NCI-H2171 treated with DMSO at 0.1 percent for 48 hours (cell line): Measurements from ENCODE around the gene TTLL10.

Experiments used
- DNase-seq: peaks from one replicate; lab custom pipeline; 2025; lab: John Stamatoyannopoulos, UW

Gene TTLL10, protein sequence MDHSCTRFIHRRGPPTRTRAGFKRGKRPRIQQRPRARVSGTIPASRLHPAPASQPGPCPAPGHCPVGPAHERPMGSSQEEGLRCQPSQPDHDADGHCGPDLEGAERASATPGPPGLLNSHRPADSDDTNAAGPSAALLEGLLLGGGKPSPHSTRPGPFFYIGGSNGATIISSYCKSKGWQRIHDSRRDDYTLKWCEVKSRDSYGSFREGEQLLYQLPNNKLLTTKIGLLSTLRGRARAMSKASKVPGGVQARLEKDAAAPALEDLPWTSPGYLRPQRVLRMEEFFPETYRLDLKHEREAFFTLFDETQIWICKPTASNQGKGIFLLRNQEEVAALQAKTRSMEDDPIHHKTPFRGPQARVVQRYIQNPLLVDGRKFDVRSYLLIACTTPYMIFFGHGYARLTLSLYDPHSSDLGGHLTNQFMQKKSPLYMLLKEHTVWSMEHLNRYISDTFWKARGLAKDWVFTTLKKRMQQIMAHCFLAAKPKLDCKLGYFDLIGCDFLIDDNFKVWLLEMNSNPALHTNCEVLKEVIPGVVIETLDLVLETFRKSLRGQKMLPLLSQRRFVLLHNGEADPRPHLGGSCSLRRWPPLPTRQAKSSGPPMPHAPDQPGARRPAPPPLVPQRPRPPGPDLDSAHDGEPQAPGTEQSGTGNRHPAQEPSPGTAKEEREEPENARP

DNA sequence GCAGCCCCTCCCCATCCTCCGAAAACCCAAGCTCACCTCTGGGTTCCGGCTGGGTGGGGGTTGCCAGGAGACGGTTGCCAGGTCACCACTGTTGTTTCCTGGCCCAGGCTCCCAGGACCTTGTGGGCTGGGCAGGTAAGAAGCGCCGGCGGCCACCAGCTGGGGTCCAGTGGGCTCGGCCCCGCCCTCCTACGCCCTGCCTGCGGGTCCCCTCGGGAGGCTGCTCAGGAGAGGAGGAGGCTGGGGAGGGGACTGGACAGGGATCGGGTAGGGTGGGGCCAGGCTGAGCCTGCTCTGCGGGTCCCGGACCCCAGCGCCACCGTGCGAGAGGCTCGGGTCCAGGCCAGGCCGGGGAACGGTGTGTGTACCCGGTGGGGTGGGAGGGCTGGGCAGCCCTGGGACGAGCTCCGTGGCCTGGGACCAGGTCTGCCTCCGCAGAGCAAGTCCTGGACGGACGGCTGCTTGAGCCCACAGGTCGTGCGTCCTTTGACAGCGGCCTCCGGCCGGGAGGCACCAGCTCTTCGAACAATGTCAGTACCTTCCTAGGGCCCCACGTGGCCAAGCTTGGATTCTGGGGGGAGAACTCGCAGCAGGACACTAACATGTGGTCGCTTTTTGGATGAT is at the start of gene TTLL10:
TTLL10 (plus strand) TSS at position 88 of the 623 bp plus-strand sequence. CDS start 5,336 bp downstream, outside the sequence.
- DNase-seq: no peak

DNA sequence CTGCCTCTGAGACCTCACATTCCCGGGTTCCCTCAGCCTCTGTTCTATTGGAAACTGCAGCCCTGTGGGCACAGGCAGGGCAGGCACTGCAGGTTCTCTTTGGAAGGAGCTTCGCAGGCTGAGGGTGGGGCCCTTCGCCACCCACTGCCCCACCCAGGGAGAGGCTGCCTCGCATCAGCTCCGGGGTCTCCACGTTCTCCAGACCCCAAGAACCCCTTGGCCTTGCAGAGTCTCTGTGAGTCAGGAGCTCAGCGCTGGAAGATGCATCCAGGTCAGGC is 49.2 kb upstream of the TTLL10 start:
- no peak for DNase-seq

DNA sequence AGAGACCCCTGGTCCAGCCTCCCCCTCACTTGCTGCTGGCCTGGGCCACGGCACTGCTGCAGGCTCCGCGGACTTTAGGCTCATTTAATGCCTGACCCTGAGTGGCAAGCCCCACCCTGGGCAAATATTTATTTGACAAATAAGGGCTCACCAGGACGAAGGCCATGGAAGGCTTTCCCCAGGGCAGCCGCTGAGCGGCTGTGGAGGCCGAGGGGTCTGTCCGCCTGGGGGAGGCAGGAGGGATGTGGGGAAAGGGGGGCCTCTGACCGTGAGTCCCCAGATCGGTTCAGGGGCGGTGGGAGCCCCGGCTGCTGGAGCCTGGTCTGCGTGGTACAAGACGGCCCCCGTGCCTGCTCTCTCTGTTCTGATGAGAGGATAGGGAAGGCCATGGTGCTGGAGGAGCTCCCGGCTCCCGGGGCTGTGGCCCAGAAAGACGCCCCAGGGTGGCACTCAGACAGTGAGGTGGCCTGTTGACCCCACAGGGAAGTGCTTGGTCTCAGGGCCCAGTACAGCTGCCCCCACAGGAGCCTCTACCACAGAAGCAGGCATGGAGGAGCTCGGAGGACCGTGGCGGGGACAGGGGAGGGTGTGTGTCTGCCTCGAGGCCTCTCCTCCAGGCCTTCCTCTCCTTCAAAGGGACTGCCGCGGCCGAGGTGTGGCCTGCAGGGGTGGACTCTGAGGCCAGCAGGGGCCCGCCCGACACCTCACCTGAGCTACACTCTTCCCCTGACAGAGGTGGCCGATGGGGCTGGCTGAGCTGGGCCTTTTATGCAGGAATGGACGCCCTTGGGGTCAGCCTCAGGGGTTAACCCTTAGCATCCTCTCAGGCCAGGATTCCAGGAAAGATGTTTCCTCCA is 48.7 kb upstream of the TTLL10 start:
- no peak for DNase-seq

DNA sequence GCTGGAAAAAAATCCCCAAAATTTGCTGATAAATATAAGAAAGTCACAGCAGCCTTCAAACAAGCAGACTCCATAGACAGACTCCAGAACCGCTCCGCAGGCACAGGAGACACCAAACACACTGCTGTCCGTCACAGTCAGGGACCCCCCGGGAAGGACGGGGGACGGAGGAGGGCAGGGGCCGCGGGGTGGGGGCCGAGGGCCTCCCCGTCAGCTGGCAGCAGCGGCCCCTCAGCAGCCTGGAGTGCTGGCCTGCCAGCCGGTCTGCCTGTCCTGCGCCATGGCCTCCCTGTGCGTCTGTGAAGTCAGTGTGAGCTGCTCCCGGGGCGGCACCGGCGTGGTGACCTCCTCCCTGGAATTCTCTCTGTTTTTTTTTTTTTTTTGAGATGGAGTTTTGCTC is 47.7 kb upstream of the TTLL10 start:
- DNase-seq: no peak

DNA sequence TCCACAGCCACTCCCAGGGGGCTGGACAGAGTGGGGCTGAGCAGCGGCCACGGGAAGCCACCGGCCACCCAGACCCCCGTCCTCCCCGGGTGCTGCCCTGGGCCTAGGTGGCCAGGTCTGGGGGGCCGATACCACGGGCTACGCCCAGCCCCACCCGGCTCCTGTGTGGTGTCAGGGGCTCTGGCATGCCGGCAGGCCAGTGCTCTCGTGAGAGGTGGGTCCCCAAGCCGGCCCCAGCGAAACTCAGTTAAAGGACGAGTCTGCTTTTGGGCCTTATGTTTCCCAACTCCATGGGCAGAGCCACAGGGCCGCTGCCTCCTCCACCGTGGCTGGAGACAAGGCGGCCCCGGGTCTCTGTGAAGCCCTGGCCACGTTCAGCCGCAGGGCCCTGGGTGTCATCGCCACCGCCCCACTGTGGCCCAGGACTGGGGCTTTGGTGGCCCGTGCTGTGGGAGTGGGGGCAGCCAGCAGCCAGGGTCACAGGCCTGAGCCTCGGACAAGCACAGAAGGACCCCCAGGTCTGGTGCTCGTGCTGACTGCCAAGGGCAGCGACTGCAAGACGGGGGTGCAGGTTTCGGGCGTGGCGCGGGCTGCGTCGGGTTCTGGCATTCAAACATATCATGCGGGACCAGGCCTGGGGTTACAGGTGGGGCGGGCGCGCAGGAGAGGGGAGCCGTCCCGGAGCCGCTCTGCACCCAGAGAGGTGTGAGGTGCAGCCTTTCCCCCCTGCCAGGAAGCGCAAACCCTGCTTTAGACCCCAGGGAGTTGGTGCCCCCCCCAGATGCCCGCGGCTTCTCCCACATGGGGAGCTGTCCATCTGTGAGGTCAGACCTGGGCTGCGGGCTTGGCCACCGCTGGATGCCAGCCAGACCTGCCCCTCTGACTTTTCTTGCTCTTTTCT is 45.9 kb upstream of the TTLL10 start:
- DNase-seq: no peak

DNA sequence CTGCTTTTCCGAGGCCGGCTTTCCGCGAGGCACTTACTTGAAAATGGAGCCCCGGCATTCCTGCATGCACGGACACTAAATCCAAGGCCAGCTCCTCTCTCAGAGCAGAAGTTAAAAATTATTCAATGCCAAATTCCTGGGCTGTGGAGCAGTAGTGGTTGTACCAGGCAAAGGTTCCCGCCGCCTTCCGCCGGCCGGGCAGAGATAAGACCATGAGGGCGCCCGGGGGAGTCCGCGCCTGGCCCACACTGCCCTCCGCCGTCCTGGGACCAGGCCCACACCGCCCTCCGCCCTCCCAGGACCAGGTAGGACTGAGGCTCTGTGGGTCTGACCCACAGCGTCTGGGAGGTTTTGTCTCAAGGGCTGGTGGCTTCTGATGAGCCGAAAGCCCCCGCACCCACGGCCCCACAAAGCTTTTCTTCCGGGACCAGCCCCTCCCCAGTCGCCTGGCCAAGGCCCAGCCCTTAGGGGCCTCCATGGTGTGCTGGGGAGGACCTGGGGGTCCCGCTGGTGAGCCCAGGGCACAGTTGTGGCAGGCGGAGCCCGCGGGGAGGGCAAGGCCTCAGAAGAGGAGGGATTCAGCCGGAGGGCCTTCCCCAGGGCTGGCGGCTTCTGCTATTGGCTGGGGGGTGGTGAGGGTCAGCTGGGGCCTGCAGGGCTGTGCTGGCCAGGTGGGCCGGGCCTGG is 45.1 kb upstream of the TTLL10 start:
- DNase-seq: no peak

DNA sequence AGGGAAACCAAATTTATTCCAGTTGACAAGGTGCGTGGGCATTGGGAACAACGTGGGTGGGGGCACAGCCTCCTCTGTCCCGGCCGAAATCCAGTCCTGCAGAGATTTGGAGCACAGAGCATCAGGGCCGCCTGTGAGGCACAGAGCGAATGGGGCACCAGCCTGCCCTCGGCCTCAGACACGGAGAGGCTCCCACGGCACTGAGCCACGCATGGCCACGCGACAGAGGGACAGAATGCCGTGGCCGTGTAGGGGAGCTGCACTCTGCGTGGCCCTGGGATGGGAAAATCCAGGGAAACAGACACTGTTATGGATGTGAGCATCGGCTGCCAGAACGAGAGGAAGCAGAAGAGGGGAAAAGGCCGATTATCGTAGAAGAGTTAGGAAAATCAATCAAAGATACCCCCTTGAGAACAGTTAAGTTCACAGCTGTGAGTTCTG is 44.3 kb upstream of the TTLL10 start:
- DNase-seq: no peak

DNA sequence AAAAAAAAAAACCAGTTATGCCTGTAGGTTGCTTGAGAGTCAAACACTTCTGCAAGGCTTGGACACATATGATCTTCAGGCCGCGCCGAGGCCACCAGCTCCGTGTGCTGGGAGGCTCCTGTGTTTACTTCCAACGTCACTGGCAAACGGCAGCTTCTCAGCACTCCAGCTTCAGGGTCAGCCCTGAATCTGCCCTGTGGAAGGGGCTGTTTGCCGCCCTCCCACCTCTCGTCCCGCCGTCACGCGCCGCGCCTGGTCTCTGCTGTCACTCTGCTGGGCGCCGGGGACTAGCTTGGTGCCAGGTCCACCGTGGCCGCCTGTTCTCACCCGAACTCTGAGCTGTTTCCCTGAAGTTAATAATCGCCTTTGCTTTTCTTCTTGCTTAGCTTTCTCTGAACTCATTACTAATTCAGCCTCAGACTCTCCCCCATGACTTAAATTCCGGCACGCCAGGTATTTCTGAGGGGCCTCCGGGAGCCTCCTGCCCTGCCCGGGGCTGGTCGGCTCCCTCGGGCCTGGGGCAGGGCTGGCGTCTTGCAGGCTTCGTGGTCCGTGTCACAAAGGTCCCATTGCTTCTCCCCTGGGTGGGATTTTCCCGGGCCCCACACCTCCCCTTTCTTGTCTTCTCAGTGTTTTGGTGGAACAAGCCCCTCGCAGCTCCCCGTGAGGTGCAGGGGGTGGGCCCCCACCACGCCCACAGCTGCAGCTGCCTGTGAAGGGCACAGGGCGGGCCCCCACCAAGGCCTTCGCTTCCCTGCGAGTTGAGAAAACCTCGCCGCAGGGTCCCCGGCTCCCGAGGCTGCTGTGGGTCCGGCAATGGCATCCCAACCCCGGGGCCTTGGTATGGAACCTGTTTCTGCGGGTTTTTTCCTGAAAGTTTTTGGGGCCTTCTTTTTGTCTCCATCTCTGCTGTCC is 43.2 kb upstream of the TTLL10 start:
- DNase-seq: no peak

DNA sequence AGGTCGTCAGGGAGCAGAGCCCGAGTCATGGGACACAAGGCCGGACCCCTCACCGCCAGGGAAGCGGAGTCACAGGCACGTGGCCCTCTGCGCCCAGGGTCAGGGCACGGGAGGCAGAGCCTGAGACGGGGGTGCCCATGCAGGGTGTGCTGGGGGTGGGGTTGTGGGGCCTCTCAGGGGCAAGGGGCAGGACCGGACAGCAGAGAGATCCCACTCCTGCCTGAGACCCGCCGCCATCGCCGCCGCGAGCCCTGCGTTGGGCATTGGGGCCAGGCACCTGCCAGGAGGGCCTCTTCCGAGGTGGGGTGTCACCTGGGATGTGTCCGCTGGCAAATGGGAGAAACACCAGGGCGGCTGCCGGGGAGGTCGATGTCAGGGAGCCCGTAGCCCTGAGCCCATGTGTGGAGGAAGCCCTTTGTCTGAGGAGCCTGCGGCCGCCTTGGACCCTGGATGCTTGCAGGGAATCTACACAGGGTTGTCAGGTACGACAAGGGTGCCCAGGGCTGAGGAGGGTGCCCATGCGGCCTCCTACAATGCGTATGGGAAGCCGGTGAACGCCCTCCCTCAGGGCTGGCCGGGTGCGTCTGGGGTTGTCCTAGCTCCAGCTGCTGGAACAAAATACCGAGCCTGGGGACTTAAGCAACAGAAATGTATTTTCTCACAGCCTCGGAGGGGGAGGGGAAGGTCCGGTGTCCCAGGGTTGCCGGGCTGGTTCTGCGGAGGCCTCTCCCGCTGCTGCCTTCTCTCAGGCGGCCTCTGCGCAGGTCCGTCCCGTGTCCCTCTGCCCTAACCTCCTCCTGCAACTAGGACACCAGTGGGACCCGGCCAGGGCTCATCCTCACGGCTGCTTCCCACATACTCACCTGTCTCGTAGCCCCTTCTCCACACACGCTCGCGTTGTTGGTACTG is 41.4 kb upstream of the TTLL10 start:
- DNase-seq: no peak

DNA sequence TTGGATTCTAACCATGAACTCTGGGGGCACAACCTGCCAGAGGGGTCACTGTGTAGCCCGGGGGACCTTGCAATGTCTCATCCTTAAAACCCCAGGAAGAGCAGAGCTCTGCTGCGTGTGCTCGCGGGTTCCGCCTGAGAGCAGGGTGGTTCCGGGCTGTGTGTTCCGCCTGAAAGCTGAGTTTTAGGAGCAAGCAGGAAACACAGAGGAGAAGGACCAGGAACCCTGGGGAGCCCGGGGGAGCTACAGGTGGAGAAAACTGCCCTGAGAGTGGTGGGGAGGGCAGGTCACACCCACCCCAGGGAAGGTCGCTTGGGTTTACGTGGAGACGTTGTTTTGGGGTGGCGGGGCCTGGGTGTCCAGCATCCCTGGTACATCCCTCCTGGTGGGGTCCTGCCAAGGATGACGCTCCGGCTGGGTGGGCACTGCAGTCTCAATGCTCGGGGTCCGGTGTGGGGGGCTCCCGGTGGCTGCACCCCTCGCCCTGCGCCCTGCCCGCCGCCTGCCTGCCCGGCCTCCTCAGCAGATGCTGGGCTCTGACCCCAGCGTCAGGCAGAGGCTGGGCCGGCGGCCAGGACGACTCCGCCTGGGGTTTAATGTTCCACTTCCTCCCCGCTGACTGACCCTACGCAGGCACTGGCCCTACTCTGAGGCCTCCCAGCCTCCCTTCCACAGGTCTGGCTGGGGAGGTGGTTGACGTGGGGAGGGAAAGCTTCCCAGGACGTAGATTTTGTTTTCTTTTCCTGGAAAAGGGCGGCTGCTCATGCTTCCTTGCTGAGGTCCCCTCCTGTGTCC is 40.5 kb upstream of the TTLL10 start:
- DNase-seq: no peak

DNA sequence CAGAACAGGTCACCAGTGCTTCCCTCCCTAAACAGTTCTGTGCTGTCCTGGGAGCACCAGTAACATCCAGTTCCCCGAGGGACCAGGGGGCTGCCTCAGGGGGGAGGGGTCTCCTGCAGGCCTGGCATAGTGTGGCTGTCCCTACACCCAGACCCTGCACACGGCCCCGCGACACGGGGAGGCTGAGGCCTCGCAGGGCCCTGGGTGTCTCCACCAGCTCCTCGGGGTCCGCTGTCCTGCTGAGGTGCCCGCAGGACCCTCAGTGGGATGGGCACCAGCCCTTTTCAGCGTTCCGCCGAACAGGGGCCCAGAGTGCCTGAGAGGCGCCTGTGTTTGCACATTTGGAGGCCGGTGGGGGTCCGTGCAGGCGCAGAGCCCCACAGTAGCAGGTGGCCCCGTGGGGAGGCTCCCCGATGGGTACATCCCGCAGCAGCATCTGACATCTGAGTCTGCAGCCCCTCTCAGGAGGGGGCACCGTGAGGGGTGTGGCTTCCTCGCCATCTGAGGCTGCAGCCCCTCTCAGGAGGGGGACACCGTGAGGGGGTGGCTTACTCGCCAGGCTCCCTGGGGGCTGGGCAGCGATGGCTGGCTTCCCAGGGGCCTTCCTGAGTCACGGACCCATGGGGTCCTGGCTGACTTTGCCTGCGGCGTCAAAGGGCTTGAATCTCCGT is 39.2 kb upstream of the TTLL10 start:
- no peak for DNase-seq

DNA sequence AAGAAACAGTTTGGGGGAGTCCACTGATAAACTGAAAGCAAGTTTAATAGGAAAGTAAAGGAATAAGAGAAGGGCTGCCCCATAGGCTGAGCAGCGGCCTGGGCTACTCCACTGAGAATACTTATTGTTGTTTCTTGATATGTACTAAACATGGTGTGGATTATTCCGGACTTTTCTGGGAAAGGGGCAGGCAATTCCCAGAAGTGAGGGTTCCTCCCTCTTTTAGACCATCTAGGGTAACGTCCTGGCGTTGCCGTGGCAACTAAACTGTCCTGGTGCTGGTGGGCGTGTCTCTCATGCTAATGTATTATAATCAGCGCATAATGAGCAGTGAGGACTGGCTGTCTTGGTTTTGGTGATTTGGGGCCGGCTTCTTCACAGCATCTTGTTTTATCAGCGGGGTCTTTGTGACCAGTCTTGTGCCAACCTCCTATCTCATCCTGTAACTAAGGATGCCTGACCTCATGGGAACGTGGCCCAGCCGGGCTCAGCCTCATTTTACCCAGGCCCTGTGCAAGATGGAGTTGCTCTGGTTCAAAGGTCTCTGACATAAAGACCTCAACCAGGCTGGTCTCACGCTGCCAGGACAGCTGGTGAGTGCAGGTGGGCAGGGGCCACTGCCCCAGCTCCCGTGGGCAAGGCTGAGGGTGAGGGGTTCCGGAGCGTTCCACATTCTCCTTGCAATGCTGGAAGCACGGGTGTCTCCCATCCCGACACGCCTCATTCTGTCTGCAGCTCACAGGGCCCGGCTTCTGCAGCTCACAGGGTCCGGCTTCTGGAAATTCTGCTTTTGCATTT is 38.1 kb upstream of the TTLL10 start:
- no peak for DNase-seq

DNA sequence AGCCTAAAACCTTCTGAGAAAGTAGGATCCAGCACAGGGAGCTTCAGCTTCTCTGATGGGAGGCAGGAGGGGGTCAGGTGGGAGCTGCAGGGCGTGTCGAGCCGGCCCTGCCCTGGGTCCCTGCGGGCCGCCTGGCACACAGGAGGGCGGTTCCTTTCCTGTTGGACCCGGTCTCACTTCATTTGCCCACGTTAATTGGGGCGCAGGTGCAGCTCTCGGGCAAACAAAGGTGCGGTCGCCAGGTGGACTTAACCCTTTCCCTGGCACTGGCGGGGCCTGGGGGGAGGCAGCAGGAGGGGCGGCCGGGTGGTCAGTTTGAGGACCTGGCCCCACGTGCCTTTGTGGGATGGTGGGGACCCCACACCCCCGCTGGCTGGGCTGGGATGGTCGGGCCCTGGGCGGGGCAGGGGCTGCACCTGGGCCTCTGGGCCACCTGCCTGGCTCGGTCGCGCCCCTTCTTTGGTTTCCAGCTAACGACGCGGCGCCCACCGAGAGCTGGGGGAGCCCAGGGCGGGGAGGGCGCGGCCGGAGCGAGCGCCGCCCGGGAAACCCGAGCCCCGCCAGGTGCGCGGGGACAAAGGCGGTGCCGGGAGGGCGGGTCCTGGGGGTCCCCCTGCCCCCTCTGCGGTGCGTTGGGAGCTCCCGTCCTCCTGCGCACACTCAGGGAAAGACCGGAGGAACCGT is 37.0 kb upstream of the TTLL10 start:
- DNase-seq: peak; percentile 81

DNA sequence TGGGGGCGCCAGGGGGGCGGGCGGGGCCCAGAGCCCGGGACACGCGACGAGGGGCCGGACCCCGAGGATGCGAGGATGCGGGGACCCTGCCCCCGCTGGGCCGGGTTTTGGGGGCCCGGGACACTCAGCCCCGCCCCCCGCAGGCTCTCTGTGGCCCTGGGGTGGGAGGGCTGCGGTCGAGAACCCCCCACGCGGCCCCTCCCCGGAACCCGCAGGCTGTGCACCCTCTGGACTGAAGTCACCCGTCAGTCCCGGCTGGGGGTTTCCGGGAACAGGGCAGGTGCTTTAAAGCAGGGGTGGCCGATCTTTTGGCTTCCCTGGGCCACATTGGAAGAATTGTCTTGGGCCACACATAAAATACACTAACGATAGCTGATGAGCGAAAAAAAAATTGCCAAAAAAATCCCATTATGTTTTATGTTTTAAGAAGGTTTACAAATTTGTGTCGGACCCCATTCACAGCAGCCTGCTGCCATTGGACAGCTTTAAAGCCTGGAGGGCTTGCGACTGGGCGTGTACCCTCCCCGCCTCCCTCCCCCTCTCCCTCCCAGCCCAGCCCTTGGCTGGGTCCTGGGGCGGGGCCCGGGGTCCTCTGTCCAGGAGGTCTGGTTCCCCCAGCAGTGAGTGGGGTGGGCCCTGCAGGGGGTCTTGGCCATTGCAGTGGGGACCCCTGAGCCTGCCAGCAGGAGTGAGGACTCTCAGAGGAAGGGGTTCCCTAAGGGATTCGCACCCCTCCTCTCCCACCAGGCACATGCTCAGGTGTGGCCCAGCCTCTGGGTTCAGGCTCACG is 36.2 kb upstream of the TTLL10 start:
- peak; percentile 55 for DNase-seq

DNA sequence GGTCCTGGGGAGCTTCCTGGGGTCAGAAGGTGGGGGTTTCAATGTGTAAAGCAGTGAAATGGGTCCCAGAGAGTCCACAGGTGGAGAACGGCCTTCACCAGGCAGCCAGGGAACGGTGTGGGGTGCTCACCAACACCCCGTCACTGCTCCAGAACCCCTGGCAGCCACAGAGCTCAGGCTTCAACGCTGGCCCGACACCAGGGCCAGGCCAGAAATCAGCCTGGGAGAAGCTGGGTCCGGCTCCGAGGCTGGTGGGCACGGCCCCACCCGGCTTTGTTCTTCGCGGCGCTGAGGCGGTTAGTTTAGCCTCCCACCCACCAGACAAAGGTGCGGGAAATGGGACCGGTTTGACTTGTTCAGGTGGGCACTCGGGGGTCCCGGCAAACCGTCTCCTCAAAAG is 33.0 kb upstream of the TTLL10 start:
- DNase-seq: no peak
